ENCODE measurements around the gene CLASP1.
"Not testable (repeated sequence)": the region's sequence is repeated elsewhere in the genome, so short reads cannot be mapped to it uniquely, and the experiment has no call there.

The CLASP1 gene

DNA sequence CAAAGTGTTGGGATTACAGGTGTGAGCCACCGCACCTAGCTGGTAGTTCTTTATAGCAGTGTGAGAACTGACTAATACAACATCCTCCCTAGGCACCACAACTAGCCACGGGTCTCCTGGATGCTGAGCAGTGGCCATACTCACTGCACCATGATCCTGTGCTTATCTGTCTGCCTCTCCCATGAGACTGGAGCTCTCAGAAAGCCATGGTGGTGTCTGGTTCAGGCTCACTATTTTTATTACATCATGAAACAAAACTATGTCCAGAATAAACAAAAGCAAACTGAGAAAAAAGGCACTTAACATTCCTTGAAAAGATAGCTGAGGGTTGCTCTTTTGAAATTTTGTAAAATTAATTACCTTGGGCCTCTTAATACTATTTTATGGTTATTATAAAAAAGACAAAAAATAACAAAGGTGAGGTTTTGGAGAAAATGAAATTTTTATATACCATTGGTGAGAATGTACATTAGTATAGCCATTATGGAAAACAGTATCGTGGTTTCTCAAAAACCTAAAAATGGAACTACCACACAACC lies 273.6 kb downstream of the CLASP1 start:
- Mint-ChIP-seq H3K27ac (no peak overlapping the region), H3K4me1 (no peaks in the 10 kb centered on the region), H3K9me3 (no peaks in the 10 kb centered on the region), H3K36me3 (peaks cover 54% of the 10 kb centered on the region), H3K27me3 (no peaks in the 10 kb centered on the region), H3K4me3 (no peak overlapping the region)
- CTCF ChIA-PET, result no interaction called here
- DNase-seq, result no peak

DNA sequence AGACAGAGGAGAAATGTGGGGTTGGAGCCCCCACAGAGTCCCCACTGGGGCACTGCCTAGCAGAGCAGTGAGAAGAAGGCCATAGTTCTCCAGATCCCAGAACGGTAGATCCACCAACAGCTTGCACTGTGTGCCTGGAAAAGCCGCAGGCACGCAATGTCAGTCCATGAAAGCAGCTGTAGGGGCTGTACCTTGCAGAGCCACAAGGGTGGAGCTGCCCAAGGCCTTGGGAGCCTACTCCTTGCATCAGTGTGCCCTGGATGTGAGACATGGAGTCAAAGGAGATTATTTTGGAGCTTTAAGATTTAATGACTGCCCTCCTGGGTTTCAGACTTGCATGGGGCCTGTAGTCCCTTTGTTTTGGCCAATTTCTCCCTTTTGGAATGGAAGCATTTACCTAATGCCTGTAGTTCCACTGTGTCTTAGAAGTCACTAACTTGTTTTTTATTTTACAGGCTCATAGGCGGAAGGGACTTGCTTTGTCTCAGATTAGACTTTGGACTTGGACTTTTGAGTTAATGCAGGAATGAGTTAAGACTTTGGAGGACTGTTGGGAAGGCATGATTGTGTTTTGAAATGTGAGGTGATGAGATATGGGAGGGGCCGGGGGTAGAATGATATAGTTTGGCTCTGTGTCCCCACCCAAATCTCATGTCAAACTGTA lies 274.7 kb downstream of the CLASP1 start:
- DNase-seq, H3K27me3 Mint-ChIP-seq, H3K27ac Mint-ChIP-seq, H3K9me3 Mint-ChIP-seq, H3K4me3 Mint-ChIP-seq, H3K4me1 Mint-ChIP-seq, CTCF ChIA-PET: not testable (repeated sequence)
- peaks cover 54% of the 10 kb centered on the region for H3K36me3 Mint-ChIP-seq

DNA sequence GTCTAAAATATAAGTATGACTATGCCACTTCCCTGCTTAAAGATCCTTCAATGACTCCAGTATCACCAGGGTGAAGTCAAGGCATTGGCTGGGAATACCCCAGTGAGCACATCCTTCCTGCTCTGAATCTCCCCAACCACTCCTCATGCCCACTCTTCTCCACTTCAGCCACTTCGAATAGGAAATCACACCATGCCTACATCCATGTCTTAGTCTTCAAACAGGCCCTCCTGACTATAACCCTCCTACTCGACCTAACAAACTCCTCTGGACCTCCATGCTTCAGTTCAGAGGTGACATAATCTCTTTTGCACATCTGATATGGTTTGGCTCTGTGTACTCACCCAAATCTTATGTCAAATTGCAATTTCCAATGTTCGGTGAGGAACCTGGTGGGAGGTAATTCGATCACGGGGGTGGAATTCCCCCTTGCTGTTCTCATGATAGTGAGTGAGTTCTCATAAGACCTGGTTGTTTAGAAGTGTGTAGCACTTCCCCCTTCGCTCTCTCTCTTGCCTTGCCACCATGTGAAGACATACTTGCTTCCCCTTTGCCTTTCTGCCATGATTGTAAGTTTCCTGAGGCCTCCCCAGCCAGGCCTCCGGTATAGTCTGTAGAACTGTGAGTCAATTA lies 276.4 kb downstream of the CLASP1 start:
- CTCF ChIA-PET, result no interaction called here
- Mint-ChIP-seq H3K4me1 (no peaks in the 10 kb centered on the region), H3K9me3 (no peaks in the 10 kb centered on the region), H3K27ac (no peak overlapping the region), H3K36me3 (peaks cover 46% of the 10 kb centered on the region), H3K4me3 (no peak overlapping the region), H3K27me3 (no peaks in the 10 kb centered on the region)
- no peak for DNase-seq

DNA sequence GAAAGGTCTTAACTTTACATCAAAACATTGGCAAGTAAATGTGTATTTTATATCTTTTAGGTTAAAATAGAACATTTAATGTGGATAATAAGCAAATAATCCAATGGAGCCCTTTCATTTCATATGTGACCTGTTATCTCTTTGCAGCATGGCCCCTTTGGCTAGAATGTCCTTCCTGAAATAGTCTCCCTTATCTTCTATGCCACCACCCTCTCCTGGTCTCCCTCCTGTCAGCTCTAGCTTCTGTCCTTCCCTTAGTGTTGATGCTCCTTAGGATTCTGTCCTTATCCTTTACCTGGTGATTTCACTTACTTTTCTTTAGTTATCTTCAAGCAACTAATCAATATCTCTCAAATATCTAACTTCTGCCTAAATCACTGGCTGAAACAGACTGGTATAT lies 277.2 kb downstream of the CLASP1 start:
- H3K27me3 Mint-ChIP-seq, result no peaks in the 10 kb centered on the region
- H3K4me1 Mint-ChIP-seq, result no peaks in the 10 kb centered on the region
- DNase-seq, result no peak
- H3K27ac Mint-ChIP-seq, result no peak overlapping the region
- H3K9me3 Mint-ChIP-seq, result no peaks in the 10 kb centered on the region
- H3K4me3 Mint-ChIP-seq, result no peak overlapping the region
- peaks cover 42% of the 10 kb centered on the region for H3K36me3 Mint-ChIP-seq
- CTCF ChIA-PET, result no interaction called here

DNA sequence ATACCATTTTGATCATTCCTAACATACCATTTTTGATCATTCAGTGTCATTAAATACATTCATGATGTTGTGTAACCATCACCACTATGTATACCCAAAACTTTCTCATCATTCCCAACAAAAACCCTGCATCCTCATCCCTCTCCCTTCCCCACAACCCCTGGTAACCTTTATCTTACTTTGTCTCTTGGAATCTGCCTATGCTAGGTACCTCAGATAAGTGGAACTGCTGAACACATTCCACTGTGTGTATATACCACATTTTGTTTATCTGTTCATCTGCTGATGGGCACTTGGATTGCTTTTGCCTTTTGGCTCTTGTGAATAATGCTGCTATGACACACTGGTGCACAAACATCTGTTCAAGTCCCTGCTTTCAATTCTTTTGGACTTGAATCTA lies 280.4 kb downstream of the CLASP1 start:
- no peaks in the 10 kb centered on the region for H3K9me3 Mint-ChIP-seq
- peaks cover 26% of the 10 kb centered on the region for H3K36me3 Mint-ChIP-seq
- no peaks in the 10 kb centered on the region for H3K27me3 Mint-ChIP-seq
- CTCF ChIA-PET, result no interaction called here
- no peak overlapping the region for H3K4me3 Mint-ChIP-seq
- no peak overlapping the region for H3K27ac Mint-ChIP-seq
- no peaks in the 10 kb centered on the region for H3K4me1 Mint-ChIP-seq
- no peak for DNase-seq

DNA sequence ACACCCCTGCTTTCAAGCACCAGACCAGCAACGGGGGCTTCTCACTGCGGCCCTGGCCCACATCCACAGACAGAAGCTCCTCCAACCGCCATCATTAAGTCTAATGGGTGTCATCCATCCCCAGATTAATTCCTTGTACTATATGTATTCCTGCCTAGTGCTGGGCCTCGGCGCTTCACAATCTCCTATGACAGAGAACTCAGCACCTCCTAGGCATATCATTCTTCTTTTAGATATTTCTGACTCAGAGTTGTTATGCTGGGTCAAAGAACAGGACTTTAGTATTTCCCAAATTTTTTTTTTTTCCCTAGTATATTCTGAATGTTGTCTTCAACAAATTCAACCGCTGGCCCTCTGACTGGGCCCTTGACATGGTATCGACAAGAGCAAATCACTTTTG lies 281.1 kb downstream of the CLASP1 start:
- Mint-ChIP-seq H3K27ac (no peak overlapping the region), H3K27me3 (no peaks in the 10 kb centered on the region), H3K4me3 (no peak overlapping the region), H3K9me3 (no peaks in the 10 kb centered on the region), H3K4me1 (no peaks in the 10 kb centered on the region), H3K36me3 (peaks cover 25% of the 10 kb centered on the region)
- no peak for DNase-seq
- CTCF ChIA-PET, result interaction anchor here (1.6 kb wide), 1 partner anchor 12 kb away, joined by 4 read pairs; no protein-coding TSS in a partner anchor

DNA sequence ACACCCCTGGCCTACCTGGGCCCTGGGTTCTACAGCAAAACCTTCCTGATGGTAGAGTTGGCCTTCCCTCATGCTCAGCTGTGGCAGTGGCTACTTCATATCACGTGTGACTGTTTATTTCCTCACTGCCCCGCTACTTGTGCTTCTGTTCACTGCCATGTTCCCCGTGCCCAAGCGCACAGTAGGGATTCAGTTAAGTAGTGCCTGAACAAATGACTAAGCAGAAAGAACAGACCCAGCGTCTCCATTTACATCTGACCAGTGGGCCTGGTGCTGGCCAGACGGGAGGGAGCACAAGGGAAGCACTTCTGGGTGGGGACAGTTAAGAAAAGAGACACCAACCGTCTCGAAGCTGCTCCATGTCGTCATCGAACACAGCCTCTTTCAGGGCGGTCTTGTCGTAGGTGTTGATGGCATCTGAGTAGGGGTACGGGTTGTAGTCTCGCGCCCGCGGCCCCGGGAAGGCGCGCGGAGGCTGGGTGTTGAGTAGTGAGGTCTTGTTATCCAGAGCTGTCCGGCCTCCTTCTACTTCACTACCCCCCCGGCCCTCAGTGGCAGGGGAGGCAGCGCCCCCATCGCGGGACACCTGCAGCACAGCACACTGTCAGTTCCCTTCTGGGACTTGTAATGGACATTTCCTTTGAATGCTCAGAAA lies 281.9 kb downstream of the CLASP1 start:
- CTCF ChIA-PET, result interaction anchor here (1.6 kb wide), 1 partner anchor 11 kb away, joined by 4 read pairs; no protein-coding TSS in a partner anchor
- Mint-ChIP-seq H3K27me3 (no peaks in the 10 kb centered on the region), H3K4me1 (no peaks in the 10 kb centered on the region), H3K9me3 (no peaks in the 10 kb centered on the region), H3K36me3 (peaks cover 22% of the 10 kb centered on the region), H3K4me3 (no peak overlapping the region), H3K27ac (no peak overlapping the region)
- DNase-seq, result no peak

DNA sequence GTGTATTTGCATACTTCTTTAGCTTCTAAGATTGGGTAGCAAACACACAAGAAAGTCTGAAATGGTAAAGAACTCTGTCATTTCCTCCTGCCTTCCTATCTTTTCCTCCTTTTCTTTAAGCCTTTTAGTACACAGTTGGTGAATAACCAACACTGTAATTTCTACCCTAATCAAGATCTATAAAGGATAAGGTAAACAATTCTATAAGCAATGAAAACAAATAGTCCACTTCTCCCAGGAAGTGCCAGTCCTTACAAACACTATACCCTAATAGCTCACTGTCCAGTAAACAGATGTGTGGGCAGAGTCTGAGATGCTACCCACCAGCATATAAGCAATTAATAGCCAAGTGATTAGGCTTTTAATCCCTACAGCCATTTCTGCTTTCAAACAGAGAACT lies 283.2 kb downstream of the CLASP1 start:
- Mint-ChIP-seq H3K4me3 (no peak overlapping the region), H3K4me1 (no peaks in the 10 kb centered on the region), H3K9me3 (no peaks in the 10 kb centered on the region), H3K36me3 (peaks cover 21% of the 10 kb centered on the region), H3K27me3 (no peaks in the 10 kb centered on the region), H3K27ac (no peak overlapping the region)
- CTCF ChIA-PET, result interaction anchor here (1.0 kb wide), 1 partner anchor 10 kb away, joined by 4 read pairs; no protein-coding TSS in a partner anchor
- no peak for DNase-seq

DNA sequence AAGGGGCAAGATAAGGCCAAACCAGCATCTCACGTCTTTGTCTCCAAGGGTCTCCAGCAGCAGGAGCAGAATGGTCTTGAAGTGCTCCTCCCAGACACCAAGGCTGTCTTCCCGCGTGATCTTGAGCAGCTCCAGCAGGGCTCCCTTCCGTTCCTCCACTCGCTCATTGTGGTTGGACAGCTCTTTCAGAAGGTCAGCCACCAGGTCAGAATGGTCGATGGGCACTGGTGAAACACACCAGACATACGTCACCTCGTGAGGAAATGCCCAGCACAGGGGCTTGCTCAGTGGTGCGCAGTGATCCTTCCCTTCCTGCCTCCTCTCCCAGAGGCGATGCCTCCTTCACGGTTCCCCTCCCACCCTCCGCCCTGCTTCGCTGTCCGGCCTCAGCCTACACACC lies 284.2 kb downstream of the CLASP1 start:
- Mint-ChIP-seq H3K27ac (no peak overlapping the region), H3K4me1 (no peaks in the 10 kb centered on the region), H3K36me3 (peaks cover 22% of the 10 kb centered on the region), H3K27me3 (no peaks in the 10 kb centered on the region), H3K4me3 (no peak overlapping the region), H3K9me3 (no peaks in the 10 kb centered on the region)
- DNase-seq, result no peak
- CTCF ChIA-PET, result interaction anchor here (1.1 kb wide), 1 partner anchor 11 kb away, joined by 3 read pairs; no protein-coding TSS in a partner anchor

DNA sequence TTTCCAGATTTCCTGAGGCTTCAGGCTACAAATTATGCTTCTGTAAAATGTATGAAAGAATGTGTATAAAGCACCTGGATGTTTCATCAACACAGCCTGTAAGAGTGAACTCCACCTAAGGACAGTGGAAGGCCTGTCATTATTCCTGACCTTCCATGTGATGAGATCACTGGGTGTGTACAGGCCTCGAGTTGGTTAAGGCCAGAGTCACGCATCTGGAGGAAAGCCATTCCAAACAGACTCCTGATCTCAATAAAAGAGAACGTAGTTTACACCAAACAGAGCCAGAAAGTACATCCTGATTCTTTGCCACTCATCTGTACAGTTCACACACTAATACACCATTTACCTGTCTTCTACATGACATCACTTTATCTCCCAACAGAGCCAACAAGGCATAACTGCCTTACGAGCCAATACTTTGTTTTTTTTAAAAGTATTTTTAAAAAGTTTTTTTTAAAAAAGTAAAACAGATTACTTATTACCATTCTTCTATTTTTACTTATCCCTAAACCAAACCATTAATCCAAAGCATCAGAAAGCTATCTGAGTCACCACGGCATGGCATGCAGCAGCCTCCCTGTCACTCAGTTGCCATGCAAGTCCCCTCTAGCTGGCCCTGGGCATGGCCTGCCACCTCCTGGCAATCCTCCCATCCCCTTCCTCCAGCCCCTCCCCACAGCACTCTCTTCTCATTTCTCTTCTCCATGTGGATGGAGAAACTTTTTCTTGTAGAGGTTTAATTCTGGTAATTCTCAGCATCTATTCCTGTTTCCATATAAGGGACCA lies 285.4 kb downstream of the CLASP1 start:
- no peak for DNase-seq
- CTCF ChIA-PET, result interaction anchor here (1.1 kb wide), 1 partner anchor 9 kb away, joined by 3 read pairs; no protein-coding TSS in a partner anchor
- no peak overlapping the region for H3K4me3 Mint-ChIP-seq
- H3K9me3 Mint-ChIP-seq, result no peaks in the 10 kb centered on the region
- H3K27ac Mint-ChIP-seq, result peak overlapping the region; percentile 20
- peaks cover 25% of the 10 kb centered on the region for H3K36me3 Mint-ChIP-seq
- H3K27me3 Mint-ChIP-seq, result no peaks in the 10 kb centered on the region
- no peaks in the 10 kb centered on the region for H3K4me1 Mint-ChIP-seq

DNA sequence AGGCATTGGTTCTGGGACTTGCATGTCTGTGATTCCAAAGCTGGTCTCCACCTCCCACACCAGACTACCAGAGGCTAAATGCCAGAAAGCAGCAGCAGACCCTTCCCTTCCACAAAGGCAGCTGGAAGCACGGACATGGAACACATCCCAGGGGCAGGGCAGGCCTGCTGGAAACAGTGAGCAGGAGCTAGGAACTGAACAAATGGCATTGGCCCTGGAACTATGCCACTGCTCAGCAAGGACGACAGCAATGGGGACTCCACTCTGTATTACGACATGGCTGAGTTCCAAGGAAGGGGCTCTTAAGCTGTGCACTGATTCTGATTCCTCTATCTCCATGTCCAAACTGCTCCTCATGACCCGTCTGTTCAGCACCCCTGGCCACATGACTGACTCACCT lies 286.5 kb downstream of the CLASP1 start:
- Mint-ChIP-seq H3K27ac (no peak overlapping the region), H3K4me3 (no peak overlapping the region), H3K36me3 (peaks cover 27% of the 10 kb centered on the region), H3K9me3 (no peaks in the 10 kb centered on the region), H3K4me1 (no peaks in the 10 kb centered on the region), H3K27me3 (no peaks in the 10 kb centered on the region)
- DNase-seq, result no peak
- CTCF ChIA-PET, result no interaction called here

DNA sequence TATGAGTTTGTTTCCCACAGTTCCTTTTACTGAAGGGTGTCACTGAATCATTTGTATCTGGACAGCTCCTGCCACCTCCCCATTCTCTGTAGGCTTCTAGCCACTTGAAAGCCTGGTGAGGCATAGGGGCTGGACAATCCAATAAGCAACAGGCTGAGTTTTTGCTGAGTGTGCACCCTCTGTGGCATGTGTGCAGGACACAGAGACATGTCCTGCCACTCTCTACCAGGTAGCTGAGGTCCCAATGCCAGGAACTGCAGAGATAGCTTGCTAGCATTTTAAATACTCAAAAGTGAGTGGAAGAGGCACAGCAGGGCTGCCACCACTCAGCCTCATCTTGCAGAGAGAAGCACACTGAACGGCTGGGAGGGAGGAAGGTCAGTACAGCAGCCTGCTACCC lies 287.0 kb downstream of the CLASP1 start:
- no peak overlapping the region for H3K4me3 Mint-ChIP-seq
- no peaks in the 10 kb centered on the region for H3K9me3 Mint-ChIP-seq
- no peaks in the 10 kb centered on the region for H3K4me1 Mint-ChIP-seq
- CTCF ChIA-PET, result no interaction called here
- no peak overlapping the region for H3K27ac Mint-ChIP-seq
- no peak for DNase-seq
- H3K36me3 Mint-ChIP-seq, result peaks cover 29% of the 10 kb centered on the region
- no peaks in the 10 kb centered on the region for H3K27me3 Mint-ChIP-seq

DNA sequence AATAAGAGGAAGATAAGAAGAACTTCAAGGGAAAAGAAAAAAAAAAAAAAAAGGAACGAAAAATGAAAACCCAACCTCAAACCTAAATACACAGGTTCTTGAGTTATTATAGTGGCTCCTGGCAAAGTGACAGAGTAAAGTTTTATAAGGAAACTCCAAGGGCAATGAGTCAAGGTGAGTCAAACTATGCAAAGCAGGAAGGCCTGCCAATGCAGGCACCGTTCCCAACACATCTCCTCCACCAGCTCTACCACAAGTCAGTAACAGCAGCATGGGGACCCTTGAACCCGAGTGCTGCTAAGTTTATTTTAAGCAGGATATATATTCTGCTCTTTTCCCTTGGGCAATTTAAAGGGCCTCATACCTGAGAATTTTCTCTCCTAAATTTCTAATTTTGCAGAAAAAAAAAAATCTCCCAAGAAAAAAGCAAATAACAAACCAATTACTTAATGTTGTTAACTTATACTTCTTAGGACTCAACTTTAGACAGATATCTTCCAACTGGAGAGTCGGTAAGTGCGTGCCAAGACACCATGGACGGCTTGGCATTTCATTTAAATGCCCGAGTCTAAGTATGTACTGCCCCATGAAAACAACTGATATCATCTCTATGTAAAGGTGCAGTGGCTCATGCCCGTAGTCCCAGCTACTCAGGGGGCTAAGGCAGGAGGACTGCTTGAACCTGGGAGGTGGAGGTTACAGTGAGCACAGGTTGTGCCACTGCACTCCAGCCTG lies 288.5 kb downstream of the CLASP1 start:
- H3K27me3 Mint-ChIP-seq, result no peaks in the 10 kb centered on the region
- no peak overlapping the region for H3K4me3 Mint-ChIP-seq
- no peaks in the 10 kb centered on the region for H3K9me3 Mint-ChIP-seq
- peaks cover 33% of the 10 kb centered on the region for H3K36me3 Mint-ChIP-seq
- no peaks in the 10 kb centered on the region for H3K4me1 Mint-ChIP-seq
- DNase-seq, result no peak
- H3K27ac Mint-ChIP-seq, result no peak overlapping the region
- CTCF ChIA-PET, result interaction anchor here (1.2 kb wide), 1 partner anchor 279 kb away, joined by 3 read pairs; no protein-coding TSS in a partner anchor

All from activated naive CD4-positive, alpha-beta T cell treated with anti-CD3 and anti-CD28 coated beads, Interleukin-2, amount 10 ng/mL, durations not matched to agents 7 days and 5 days (primary cell).